ENCODE data around the gene RASGRF2.
"Not testable (repeated sequence)": the region's sequence is repeated elsewhere in the genome, so short reads cannot be mapped to it uniquely, and the experiment has no call there.

The RASGRF2 gene

GRCh38 chr5:81251922-81252321, 291.8 kb downstream of the RASGRF2 start:
- TF ChIP-seq CTCF (IDR thresholded peaks at IDR 0.05; ENCODE audit: insufficient read depth, low read length, missing control alignments), result no peak
- ChIA-PET POLR2A (no interaction called here), CTCF (interaction anchor here (0.9 to 1.5 kb wide), 2 partner anchors 16 to 48 kb away, joined by 3 read pairs; no protein-coding TSS in a partner anchor)
- no peak for DNase-seq (ENCODE audit: low read depth, low spot score)
- H3K4me3 ChIP-seq (ENCODE audit: low read depth, low read length), result no peak overlapping the region

DNA sequence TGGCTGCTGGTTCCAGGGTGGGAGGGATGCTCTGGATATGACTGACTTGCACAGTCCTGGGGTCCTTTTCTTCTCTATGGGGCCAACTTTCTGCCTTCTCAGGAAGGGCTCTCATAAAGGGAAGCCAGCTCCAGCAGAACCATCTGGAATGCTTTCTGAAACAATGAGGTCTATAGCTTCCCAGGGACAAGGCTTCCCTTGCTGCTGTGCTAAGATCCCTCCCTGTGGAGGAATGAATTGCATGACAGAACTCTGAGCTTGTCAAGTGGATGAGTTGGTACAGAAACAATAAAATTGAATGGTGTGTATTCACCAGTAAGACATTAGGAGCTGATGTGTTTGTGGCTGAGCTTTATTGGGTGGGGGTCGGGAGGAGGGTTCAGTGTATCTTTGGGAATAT, 292.7 kb downstream of the RASGRF2 start:
- ChIA-PET POLR2A (no interaction called here), CTCF (interaction anchor here (1.5 kb wide), 1 partner anchor 47 kb away, joined by 3 read pairs; no protein-coding TSS in a partner anchor)
- no peak for DNase-seq (ENCODE audit: low read depth, low spot score)
- H3K4me3 ChIP-seq (ENCODE audit: low read depth, low read length), result no peak overlapping the region
- TF ChIP-seq CTCF (IDR thresholded peaks at IDR 0.05; ENCODE audit: insufficient read depth, low read length, missing control alignments), result no peak

DNA sequence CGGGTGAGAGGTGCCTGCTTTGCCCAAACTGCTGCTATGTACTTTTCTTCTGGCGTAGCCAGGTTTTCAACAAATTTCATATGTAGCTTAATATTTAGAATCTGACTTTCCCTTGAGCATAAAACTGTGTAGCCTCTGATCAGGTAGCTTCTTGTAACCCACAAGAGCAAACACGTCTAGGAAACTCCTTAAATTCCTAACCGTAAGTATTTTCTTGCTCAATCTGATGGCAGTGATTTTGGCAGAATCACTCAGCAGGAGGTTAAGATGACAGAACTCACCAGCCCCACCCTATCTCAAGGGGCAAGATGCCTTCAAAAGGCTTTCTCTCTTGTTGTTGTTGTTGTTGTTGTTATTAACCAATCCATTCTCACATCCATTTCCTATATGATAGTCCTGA, 293.7 kb downstream of the RASGRF2 start:
- no peak for TF ChIP-seq CTCF (IDR thresholded peaks at IDR 0.05; ENCODE audit: insufficient read depth, low read length, missing control alignments)
- POLR2A ChIA-PET, result no interaction called here
- CTCF ChIA-PET, result no interaction called here
- no peak overlapping the region for H3K4me3 ChIP-seq (ENCODE audit: low read depth, low read length)
- DNase-seq (ENCODE audit: low read depth, low spot score), result no peak

DNA sequence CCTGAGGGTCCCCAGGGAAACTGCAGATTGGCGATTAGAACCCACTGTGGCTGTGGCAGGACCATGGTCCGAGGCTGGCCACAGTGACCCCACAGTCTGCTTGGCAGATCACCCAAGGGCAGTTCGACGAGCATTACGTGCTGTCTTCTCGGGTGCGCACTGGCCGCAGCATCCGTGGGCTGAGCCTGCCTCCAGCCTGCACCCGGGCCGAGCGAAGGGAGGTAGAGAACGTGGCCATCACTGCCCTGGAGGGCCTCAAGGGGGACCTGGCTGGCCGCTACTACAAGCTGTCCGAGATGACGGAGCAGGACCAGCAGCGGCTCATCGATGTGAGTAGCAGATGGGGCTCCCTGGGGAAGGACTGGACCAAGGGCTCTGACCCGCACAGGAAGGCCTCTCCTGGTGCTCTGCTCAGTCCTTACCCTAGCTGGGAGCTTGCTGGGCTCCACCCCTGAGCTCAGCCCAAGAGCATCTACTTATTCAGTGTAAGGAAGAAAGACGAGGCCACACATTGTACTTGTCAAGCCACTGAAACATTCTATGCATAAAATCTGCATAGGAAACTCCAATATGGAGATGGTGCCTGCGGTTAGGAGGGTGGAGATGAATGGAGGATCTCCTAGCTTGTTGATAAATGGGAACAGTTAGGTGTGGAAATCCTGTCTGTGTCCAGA, 294.9 kb downstream of the RASGRF2 start:
- TF ChIP-seq CTCF (IDR thresholded peaks at IDR 0.05; ENCODE audit: insufficient read depth, low read length, missing control alignments), result no peak
- POLR2A ChIA-PET, result no interaction called here
- DNase-seq (ENCODE audit: low read depth, low spot score), result no peak
- CTCF ChIA-PET, result interaction anchor here (1.2 kb wide), 1 partner anchor 45 kb away, joined by 3 read pairs; no protein-coding TSS in a partner anchor
- H3K4me3 ChIP-seq (ENCODE audit: low read depth, low read length), result no peak overlapping the region

GRCh38 chr5:81256766-81257165, 296.6 kb downstream of the RASGRF2 start:
- no peak overlapping the region for H3K4me3 ChIP-seq (ENCODE audit: low read depth, low read length)
- DNase-seq (ENCODE audit: low read depth, low spot score), result no peak
- CTCF ChIA-PET, result interaction anchor here (1.0 kb wide), 1 partner anchor 11 kb away, joined by 3 read pairs; no protein-coding TSS in a partner anchor
- POLR2A ChIA-PET, result no interaction called here
- no peak for TF ChIP-seq CTCF (IDR thresholded peaks at IDR 0.05; ENCODE audit: insufficient read depth, low read length, missing control alignments)

DNA sequence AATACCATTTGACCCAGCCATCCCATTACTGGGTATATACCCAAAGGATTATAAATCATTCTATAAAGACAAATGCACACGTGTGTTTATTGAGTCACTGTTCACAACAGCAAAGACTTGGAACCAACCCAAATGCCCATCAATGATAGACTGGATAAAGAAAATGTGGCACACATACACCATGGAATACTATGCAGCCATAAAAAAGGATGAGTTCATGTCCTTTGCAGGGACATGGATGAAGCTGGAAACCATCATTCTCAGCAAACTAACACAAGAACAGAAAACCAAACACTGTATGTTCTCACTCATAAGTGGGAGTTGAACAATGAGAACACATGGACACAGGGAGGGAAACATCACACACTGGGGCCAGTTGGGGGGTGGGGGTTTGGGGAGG, 302.6 kb downstream of the RASGRF2 start:
- CTCF ChIA-PET; H3K4me3 ChIP-seq (ENCODE audit: low read depth, low read length); DNase-seq (ENCODE audit: low read depth, low spot score); POLR2A ChIA-PET: not testable (repeated sequence)

DNA sequence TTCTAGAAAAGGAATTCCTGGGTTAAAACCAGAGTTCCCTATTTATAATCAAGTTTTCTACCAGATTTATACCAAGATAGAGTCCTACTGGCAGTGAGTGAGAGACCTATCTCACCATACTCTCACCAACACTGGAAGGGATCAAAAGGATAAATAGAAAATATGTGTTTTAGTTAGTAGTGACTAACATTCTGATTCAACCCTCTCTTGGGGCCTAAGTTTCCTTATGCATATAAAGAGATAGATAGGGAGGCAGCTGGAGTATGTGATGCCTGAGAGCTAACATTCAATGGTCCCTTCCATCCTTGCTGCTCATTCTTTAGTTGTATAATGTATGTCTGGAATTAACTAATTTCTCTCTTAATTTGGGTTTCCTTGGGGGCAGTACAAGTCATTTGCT, 304.9 kb downstream of the RASGRF2 start:
- POLR2A ChIA-PET, result no interaction called here
- no peak for TF ChIP-seq CTCF (IDR thresholded peaks at IDR 0.05; ENCODE audit: insufficient read depth, low read length, missing control alignments)
- CTCF ChIA-PET, result interaction anchor here (2.6 kb wide), 1 partner anchor 34 kb away, joined by 6 read pairs; no protein-coding TSS in a partner anchor
- DNase-seq (ENCODE audit: low read depth, low spot score), result peak; percentile 10
- no peak overlapping the region for H3K4me3 ChIP-seq (ENCODE audit: low read depth, low read length)

Data from AG04449 (cell line).